HEK293 (cell line): ENCODE data around the gene NUDT8.

Source experiments
- ATF2 ChIP-seq: fragments of 450-650 bp; formaldehyde crosslinking; IDR thresholded peaks from 2 replicates; pipeline ENCODE4 v1.5.1; 2016; ENCODE audit warnings: missing biosample characterization, missing genetic modification characterization, low read depth
- CTCF ChIP-seq: fragments of 450-650 bp; formaldehyde crosslinking; IDR thresholded peaks from 2 replicates; pipeline ENCODE4 v1.5.1; 2016; ENCODE audit warnings: missing biosample characterization, missing genetic modification characterization
- GLI4 ChIP-seq: fragments of 450-650 bp; formaldehyde crosslinking; IDR thresholded peaks from 2 replicates; pipeline ENCODE4 v1.5.1; 2016; ENCODE audit warnings: missing biosample characterization, missing genetic modification characterization
- KLF1 ChIP-seq: fragments of 450-650 bp; formaldehyde crosslinking; IDR thresholded peaks from 2 replicates; pipeline ENCODE4 v1.5.1; 2016; ENCODE audit warnings: missing biosample characterization, missing genetic modification characterization
- KLF10 ChIP-seq: fragments of 450-650 bp; IDR thresholded peaks from 2 replicates; pipeline ENCODE4 v1.5.1; 2018; ENCODE audit warnings: missing biosample characterization, mild to moderate bottlenecking, missing genetic modification characterization
- KLF8 ChIP-seq: fragments of 450-650 bp; formaldehyde crosslinking; IDR thresholded peaks from 2 replicates; pipeline ENCODE4 v1.5.1; 2016; ENCODE audit warnings: missing biosample characterization, missing genetic modification characterization
- PRDM10 ChIP-seq: fragments of 450-650 bp; formaldehyde crosslinking; IDR thresholded peaks from 2 replicates; pipeline ENCODE4 v1.5.1; 2016; ENCODE audit warnings: missing biosample characterization, missing genetic modification characterization
- SP2 ChIP-seq: fragments of 450-650 bp; formaldehyde crosslinking; IDR thresholded peaks from 2 replicates; pipeline ENCODE4 v1.5.1; 2016; ENCODE audit warnings: missing biosample characterization, missing genetic modification characterization
- TCF7L2 ChIP-seq: IDR thresholded peaks from 2 replicates; pipeline ENCODE4 v1.6.1; 2011; ENCODE audit warnings: low read depth, mild to moderate bottlenecking, inconsistent platforms, low read length, moderate library complexity, borderline replicate concordance
- ZBTB1 ChIP-seq: fragments of 450-650 bp; formaldehyde crosslinking; IDR thresholded peaks from 2 replicates; pipeline ENCODE4 v1.5.1; 2016; ENCODE audit warnings: missing biosample characterization, missing genetic modification characterization
- ZBTB7A ChIP-seq: fragments of 450-650 bp; formaldehyde crosslinking; IDR thresholded peaks from 2 replicates; pipeline ENCODE4 v1.5.1; 2016; ENCODE audit warnings: low read depth, missing biosample characterization, missing genetic modification characterization
- ZFP3 ChIP-seq: fragments of 450-650 bp; formaldehyde crosslinking; IDR thresholded peaks from 2 replicates; pipeline ENCODE4 v1.5.1; 2016; ENCODE audit warnings: low read depth, missing biosample characterization, missing genetic modification characterization
- ZNF155 ChIP-seq: fragments of 450-650 bp; formaldehyde crosslinking; IDR thresholded peaks from 2 replicates; pipeline ENCODE4 v1.5.1; 2016; ENCODE audit warnings: missing biosample characterization, missing genetic modification characterization
- ZNF280D ChIP-seq: fragments of 450-650 bp; formaldehyde crosslinking; IDR thresholded peaks from 2 replicates; pipeline ENCODE4 v1.5.1; 2016; ENCODE audit warnings: missing biosample characterization, missing genetic modification characterization
- ZNF335 ChIP-seq: fragments of 450-650 bp; formaldehyde crosslinking; conservative IDR thresholded peaks from 2 replicates; pipeline ENCODE4 v1.5.1; 2016; ENCODE audit warnings: missing biosample characterization, missing genetic modification characterization
- ZNF510 ChIP-seq: fragments of 450-650 bp; formaldehyde crosslinking; IDR thresholded peaks from 2 replicates; pipeline ENCODE4 v1.5.1; 2018; ENCODE audit warnings: mild to moderate bottlenecking, missing genetic modification characterization, missing biosample characterization; ENCODE audit not compliant: insufficient replicate concordance
- ZNF529 ChIP-seq: fragments of 450-650 bp; formaldehyde crosslinking; IDR thresholded peaks from 2 replicates; pipeline ENCODE4 v1.5.1; 2017; ENCODE audit warnings: missing genetic modification characterization, missing biosample characterization; ENCODE audit not compliant: insufficient replicate concordance
- ZNF530 ChIP-seq: fragments of 450-650 bp; formaldehyde crosslinking; IDR thresholded peaks from 2 replicates; pipeline ENCODE4 v1.5.1; 2016; ENCODE audit warnings: low read depth, missing biosample characterization, missing genetic modification characterization
- ZNF600 ChIP-seq: fragments of 450-650 bp; formaldehyde crosslinking; IDR thresholded peaks from 2 replicates; pipeline ENCODE4 v1.5.1; 2016; ENCODE audit warnings: missing biosample characterization, missing genetic modification characterization
- ZNF624 ChIP-seq: fragments of 450-650 bp; formaldehyde crosslinking; IDR thresholded peaks from 2 replicates; pipeline ENCODE4 v1.5.1; 2017; ENCODE audit warnings: missing biosample characterization, missing genetic modification characterization
- ZNF645 ChIP-seq: fragments of 450-650 bp; formaldehyde crosslinking; IDR thresholded peaks from 2 replicates; pipeline ENCODE4; 2016; ENCODE audit warnings: missing biosample characterization, missing genetic modification characterization
- ZNF701 ChIP-seq: fragments of 450-650 bp; formaldehyde crosslinking; IDR thresholded peaks from 2 replicates; pipeline ENCODE4 v1.5.1; 2016; ENCODE audit warnings: missing biosample characterization, missing genetic modification characterization
- ZNF777 ChIP-seq: fragments of 450-650 bp; formaldehyde crosslinking; IDR thresholded peaks from 2 replicates; pipeline ENCODE4 v1.5.1; 2017; ENCODE audit warnings: missing biosample characterization, missing genetic modification characterization, borderline replicate concordance
- ZNF830 ChIP-seq: fragments of 450-650 bp; IDR thresholded peaks from 2 replicates; pipeline ENCODE4 v1.5.0; 2018; ENCODE audit warnings: missing biosample characterization, missing genetic modification characterization, low read depth, mild to moderate bottlenecking, moderate library complexity
- ZSCAN23 ChIP-seq: fragments of 450-650 bp; formaldehyde crosslinking; IDR thresholded peaks from 2 replicates; pipeline ENCODE4 v1.5.1; 2016; ENCODE audit warnings: missing biosample characterization, missing genetic modification characterization

Gene NUDT8

GRCh38 chr11:67629386-67630227 is at the start of gene NUDT8 (continued):
- TF ChIP-seq ATF2 (tag by site-specific recombination) (no peak), PRDM10 (tag by site-specific recombination) (no peak), ZFP3 (tag by site-specific recombination) (no peak), ZSCAN23 (tag by site-specific recombination) (no peak), ZNF155 (no peak), ZNF335 (tag by site-specific recombination) (peak; percentile 79), TCF7L2 (no peak), CTCF (tag by site-specific recombination) (peak; percentile 84), ZNF645 (tag by site-specific recombination) (no peak), SP2 (peak; percentile 55), ZNF777 (tag by site-specific recombination) (0 out of 2 replicates have a peak, but pooled peaks have one; percentile 18), KLF1 (tag by site-specific recombination) (peak; percentile 23; the same call in 1 of the 2 replicates), KLF8 (tag by site-specific recombination) (peak; percentile 47), GLI4 (tag by site-specific recombination) (no peak), KLF10 (tag by site-specific recombination) (0 out of 2 replicates have a peak, but pooled peaks have one; percentile 22), ZNF510 (no peak), ZNF600 (tag by site-specific recombination) (no peak), ZBTB1 (tag by site-specific recombination) (no peak), ZNF529 (tag by site-specific recombination) (no peak), ZNF830 (no peak), ZNF280D (tag by site-specific recombination) (no peak), ZNF701 (tag by site-specific recombination) (no peak), ZNF624 (tag by site-specific recombination) (no peak), ZNF530 (tag by site-specific recombination) (no peak), ZBTB7A (tag by site-specific recombination) (0 out of 2 replicates have a peak, but pooled peaks have one; percentile 40)
